Heart right ventricle (tissue), 16 donors: Measurements from ENCODE around the gene SLC2A13. TPM values are rescaled to one million over a fixed set of nuclear protein-coding genes. Genes with fewer than 3 reads are reported as not detected.

Experiments
- ATAC-seq, 8 donors: fragments of 200-7000 bp; cut with Tn5 transposase; one replicate each; pipeline ENCODE4 v1.9.1; 2020; ENCODE audit warnings: mild to moderate bottlenecking in 8 of 8, moderate library complexity in 8 of 8, moderate number of reproducible peaks in 1 of 8
- DNase-seq, 2 donors: peaks; one replicate each; pipeline ENCODE4 v3.0.0-alpha.2; 2020
- H3K27ac ChIP-seq, 10 donors: fragments of 200-600 bp; sonication (generic) in 2 of 10; one replicate each; pipeline versions ENCODE4 v1.5.0 to v1.8.0; 2020 to 2022; ENCODE audit warnings: mild to moderate bottlenecking in 3 of 10
- H3K27me3 ChIP-seq, 7 donors: fragments of 200-600 bp; one replicate each; pipeline ENCODE4 v1.8.0; 2021 to 2022; ENCODE audit warnings: mild to moderate bottlenecking in 2 of 7
- H3K36me3 ChIP-seq, 9 donors: fragments of 200-600 bp; sonication (generic) in 1 of 9; one replicate each; pipeline versions ENCODE4 v1.5.0 to v1.8.0; 2020 to 2022; ENCODE audit warnings: mild to moderate bottlenecking in 2 of 9
- H3K4me1 ChIP-seq, 9 donors: fragments of 200-600 bp; sonication (generic) in 1 of 9; one replicate each; pipeline versions ENCODE4 v1.5.0 to v1.8.0; 2020 to 2022; ENCODE audit warnings: mild to moderate bottlenecking in 4 of 9
- H3K4me3 ChIP-seq, 10 donors: fragments of 200-600 bp; sonication (generic) in 2 of 10; one replicate each; pipeline versions ENCODE4 v1.5.0 to v1.8.0; 2020 to 2022; ENCODE audit warnings: mild to moderate bottlenecking in 7 of 10, moderate library complexity in 2 of 10
- H3K9me3 ChIP-seq, 11 donors: fragments of 200-600 bp in 10 of 11; sonication (generic) in 2 of 11; one replicate each; pipeline versions ENCODE4 v1.5.0 to v1.8.0; 2013 to 2022; ENCODE audit warnings: mild to moderate bottlenecking in 2 of 11, control low read depth in 1 of 11, moderate library complexity in 1 of 11
- CTCF ChIP-seq, 9 donors: fragments of 200-600 bp; sonication (generic) in 2 of 9; IDR thresholded peaks; one replicate each; pipeline versions ENCODE4 v1.5.0 to v1.8.0; 2021 to 2022; ENCODE audit warnings: antibody characterized with exemption in 9 of 9, mild to moderate bottlenecking in 5 of 9, moderate library complexity in 1 of 9
- WGBS, 2 donors: extraction: QIAGEN DNeasy Blood & Tissue Kit; methylation state at CpG; one replicate each; pipeline ENCODE4 v1.1.7; 2013; ENCODE audit warnings: inconsistent platforms in 1 of 2; 5-methylcytosine and 5-hydroxymethylcytosine counted together
- intact Hi-C, 10 donors: fragments of 100-400 bp; cut with DNase I; formaldehyde crosslinking; loops; one replicate each; pipeline versions ENCODE4 v1.11.1 to v1.14.2; 2022
- polyA plus RNA-seq, 2 donors: library from polyadenylated mRNA; stranded (reverse); fragments of 200-250 nt; gene quantifications; one replicate each; pipeline ENCODE4 v1.2.3, GENCODE V29; 2013
- total RNA-seq, 10 donors: library from RNA; stranded (reverse); fragmentation: NEBNext Ultra II Directional in 3 of 10; extraction: Animal tissue kit (Norgen Biotek cat#: 25700) in 3 of 10; gene quantifications; one replicate each; pipeline versions ENCODE4 v1.2.1 to v1.2.4, GENCODE V29; 2021 to 2023
- donor health status: Arrhythmogenic right ventricular cardiomyopathy.
- donor health status: ischemic (EF 13 %, LVEDD 7.1; RV severe dilation, severe dysfunction).
- donor health status: healthy with polysubstance abuse.
- donor health status: DM: no; HTN: yes; CAD: no.
- donor health status: DM: no; HTN: no; CAD: no.
- donor health status: ischemic (EF 25% LVEDD 6.9; RV normal size, moderate dysfunction).
- donor health status: ischemic (EF 25% LVEDD 5.7; RV mildly dilated, moderate dysfunction).
- donor health status: healthy.
- donor health status: DM: yes; HTN: yes; CAD: no.
- donor health status: Ischemic cardiomyopathy.
- donor health status: ischemic (EF 35%, LVEDD 5.7; RV mildly dilated, moderate dysfunction).
- donor health status: nonischemic (EF 11% LVEDD 7.7; RV severe dilation, severe dysfunction).
- donor health status: DM: yes; HTN: yes; CAD: no.
- donor health status: PGD.
- donor health status: ischemic (EF 29% LVEDD 5.4; RV normal size, mild dysfunction).
- donor health status: nonischemic (EF 23%, LVEDD 6.1; RV moderate dilation, normal function).

Gene SLC2A13
- total and polyA plus RNA-seq, 12 donors: 2.6 to 14.2 (median 9.8) TPM

DNA sequence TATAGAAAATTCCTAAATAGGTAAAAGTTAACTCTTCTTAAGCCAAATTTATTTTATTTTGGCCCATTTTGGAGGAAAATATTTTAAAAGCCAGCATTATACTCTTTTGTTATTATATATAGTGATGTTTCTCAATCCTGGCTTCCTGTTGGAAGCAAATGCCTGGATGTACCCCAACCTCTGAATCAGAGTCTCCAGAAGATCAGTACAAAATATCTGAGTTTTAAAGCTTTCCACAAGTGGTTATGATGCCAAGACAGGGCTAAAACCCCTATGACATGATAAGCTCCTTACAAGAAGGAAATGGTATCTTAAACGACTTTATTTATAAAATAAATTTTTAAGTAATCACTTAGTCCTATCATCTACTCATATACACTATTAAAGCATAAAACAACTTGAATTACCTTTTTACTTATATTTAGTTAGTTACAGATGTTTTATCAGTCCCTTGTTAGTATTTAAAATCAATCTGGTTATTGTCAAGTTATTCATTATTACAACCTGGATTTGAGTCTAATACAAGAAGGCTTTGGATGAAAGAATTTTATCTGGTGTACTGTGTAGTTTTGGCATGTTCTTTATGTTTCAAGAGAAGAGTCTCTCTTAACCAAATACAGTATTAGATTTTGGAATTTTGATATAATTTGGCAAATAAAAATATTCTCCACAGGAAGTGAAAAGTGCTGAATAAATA is 238.1 kb downstream of the SLC2A13 start:
- Histone ChIP-seq H3K27me3 (no peaks in the 10 kb centered on the region), H3K27ac (no peak overlapping the region), H3K36me3 (peaks cover 0 to 16% (median 0%) of the 10 kb centered on the region in 9 donors), H3K4me3 (no peak overlapping the region), H3K4me1 (peaks cover 0 to 3% (median 0%) of the 10 kb centered on the region in 9 donors), H3K9me3 (no peaks in the 10 kb centered on the region)
- WGBS, 2 donors: 73 to 76% methylated on average over 1 of the region's 1 CpG
- intact Hi-C loops: loop anchor here in 1 of 10 donors (2.0 kb wide), 1 partner anchor 35 kb away; no protein-coding TSS in a partner anchor
- DNase-seq (no peak), ATAC-seq (no peak)
- no peak for TF ChIP-seq CTCF (IDR thresholded peaks at IDR 0.05)

GRCh38 chr12:39866135-39866534 is 239.7 kb downstream of the SLC2A13 start:
- intact Hi-C loops: no loop called here
- H3K27ac ChIP-seq: no peak overlapping the region
- DNase-seq (no peak), ATAC-seq (no peak)
- no peaks in the 10 kb centered on the region for H3K9me3 ChIP-seq
- H3K27me3 ChIP-seq: no peaks in the 10 kb centered on the region
- peaks cover 0 to 20% (median 0%) of the 10 kb centered on the region in 9 donors for H3K36me3 ChIP-seq
- no peak overlapping the region for H3K4me3 ChIP-seq
- TF ChIP-seq CTCF (IDR thresholded peaks at IDR 0.05): no peak
- peaks cover 0 to 3% (median 0%) of the 10 kb centered on the region in 9 donors for H3K4me1 ChIP-seq
- WGBS, 2 donors: 98 to 100% methylated on average over 6 of the region's 6 CpGs

- Histone ChIP-seq H3K27me3 (no peaks in the 10 kb centered on the region), H3K4me1 (no peaks in the 10 kb centered on the region), H3K36me3 (peaks cover 0 to 21% (median 0%) of the 10 kb centered on the region in 9 donors), H3K9me3 (no peaks in the 10 kb centered on the region), H3K27ac (no peak overlapping the region), H3K4me3 (no peak overlapping the region)
- ATAC-seq: no peak
- intact Hi-C loops: no loop called here
- WGBS, 2 donors: 77 to 88% methylated on average over 2 of the region's 2 CpGs
- no peak for DNase-seq
- TF ChIP-seq CTCF (IDR thresholded peaks at IDR 0.05): no peak
Measured at GRCh38 chr12:39860695-39861094, 245.2 kb downstream of the SLC2A13 start.

DNA sequence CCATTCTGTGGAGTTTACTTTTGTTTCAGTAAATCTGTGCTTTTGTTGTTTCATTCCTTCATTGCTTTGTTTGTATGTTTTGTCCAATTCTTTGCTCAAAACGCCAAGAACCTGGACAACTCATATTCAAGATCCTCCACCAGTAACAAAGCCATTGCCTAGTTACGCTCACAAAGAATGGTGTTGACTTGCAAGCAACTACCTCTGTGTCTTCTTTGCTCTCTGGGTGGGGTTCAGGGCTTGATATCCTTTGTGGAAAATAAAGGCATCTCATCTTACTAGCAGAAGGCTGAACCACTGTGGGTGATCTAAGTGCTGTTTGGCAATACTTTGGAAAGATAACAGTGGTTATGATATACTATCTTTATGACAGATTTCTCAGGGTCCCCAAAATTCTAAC is 252.9 kb downstream of the SLC2A13 start:
- no peaks in the 10 kb centered on the region for H3K9me3 ChIP-seq
- peaks cover 0 to 7% (median 0%) of the 10 kb centered on the region in 9 donors for H3K36me3 ChIP-seq
- intact Hi-C loops: no loop called here

More for the DNA sequence above, 252.9 kb downstream of the SLC2A13 start:
- ATAC-seq (no peak), DNase-seq (no peak)
- 95 to 98% methylated on average over 2 of the region's 2 CpGs for WGBS, 2 donors
- Histone ChIP-seq H3K27ac (no peak overlapping the region), H3K4me1 (peaks cover 0 to 3% (median 0%) of the 10 kb centered on the region in 9 donors), H3K4me3 (no peak overlapping the region), H3K27me3 (no peaks in the 10 kb centered on the region)
- no peak for TF ChIP-seq CTCF (IDR thresholded peaks at IDR 0.05)
